GM12878 (cell line): ENCODE data around the gene BRICD5. TPM values are rescaled to one million over a fixed set of nuclear protein-coding genes. Genes with fewer than 3 reads are reported as not detected.

ENCODE experiments used
- ATAC-seq: fragments of 200-7000 bp; cut with Tn5 transposase; 3 replicates; pipeline ENCODE4 v1.9.1; 2020; ENCODE audit warnings: mild to moderate bottlenecking, moderate library complexity
- BruUV-seq: library from RNA; stranded (reverse); fragments of 400-500 nt; replicated peaks from 2 replicates; lab custom pipeline; 2021; lab: Mats Ljungman, UMichigan
- CTCF ChIA-PET: fragments of 300-600 bp; sonication (Branson Sonifier 250); formaldehyde crosslinking; extraction: SDS; loops from one replicate; lab custom pipeline; 2021; ENCODE audit warnings: inconsistent platforms; lab: Yijun Ruan, JAX
- POLR2A ChIA-PET: fragments of 350-600 bp; formaldehyde crosslinking; extraction: SDS; loops from one replicate; lab custom pipeline; 2021; ENCODE audit warnings: inconsistent platforms; lab: Charles Lee
- RAD21 ChIA-PET: fragments of 300-600 bp; sonication (Branson Sonifier 250); formaldehyde crosslinking; loops from one replicate; lab custom pipeline; 2023; ENCODE audit warnings: antibody characterized with exemption; ENCODE audit not compliant: unreplicated experiment; lab: Charles Lee
- SMC1A ChIA-PET: fragments of 300-600 bp; sonication (Branson Sonifier 250); formaldehyde crosslinking; loops from one replicate; lab custom pipeline; 2023; ENCODE audit not compliant: unreplicated experiment, uncharacterized antibody; lab: Charles Lee
- DNase-seq: peaks from one replicate; pipeline ENCODE4 v3.0.0-alpha.2; 2011; ENCODE audit warnings: low read depth, low spot score
- FAIRE-seq: peaks from 3 replicates; lab custom pipeline; 2011; peaks lifted over from hg19 to GRCh38; lab: Jason Lieb, UNC
- H2AFZ ChIP-seq: 2 replicates; pipeline ENCODE4 v1.6.0; 2011; ENCODE audit warnings: low read depth, low read length, control low read depth; ENCODE audit not compliant: control insufficient read depth
- H3K27ac ChIP-seq: 2 replicates; pipeline ENCODE4 v1.5.1; 2011; ENCODE audit warnings: control low read depth; ENCODE audit not compliant: control insufficient read depth, insufficient read depth
- H3K27me3 ChIP-seq, 2 experiments: replicated peaks in 1 of 2; 2 replicates each; pipeline versions ENCODE4 v1.6.0 to v1.6.1; 2011; ENCODE audit warnings: low read length in 1 of 2; ENCODE audit not compliant: control insufficient read depth in 2 of 2, insufficient read depth in 2 of 2
- H3K36me3 ChIP-seq, 2 experiments: 2 replicates each; pipeline ENCODE4 v1.5.1; 2011; ENCODE audit warnings: low read length in 1 of 2; ENCODE audit not compliant: control insufficient read depth in 2 of 2, insufficient read depth in 2 of 2
- H3K4me1 ChIP-seq: 2 replicates; pipeline ENCODE4 v1.6.1; 2011; ENCODE audit warnings: mild to moderate bottlenecking, low read length, moderate library complexity, mixed read lengths; ENCODE audit not compliant: control insufficient read depth, insufficient read depth
- H3K4me2 ChIP-seq: 2 replicates; pipeline ENCODE4 v1.6.0; 2011; ENCODE audit warnings: control low read depth; ENCODE audit not compliant: control insufficient read depth, insufficient read depth
- H3K4me3 ChIP-seq: fragments of 200-600 bp; sonication (generic); 2 replicates; pipeline ENCODE4 v1.5.1; 2016
- H3K79me2 ChIP-seq: 2 replicates; pipeline ENCODE4 v1.6.0; 2011; ENCODE audit warnings: low read length; ENCODE audit not compliant: control insufficient read depth, insufficient read depth
- H3K9ac ChIP-seq: 2 replicates; pipeline ENCODE4 v1.8.0; 2011; ENCODE audit warnings: low read length, control low read depth, mixed read lengths; ENCODE audit not compliant: control insufficient read depth, insufficient read depth
- H3K9me3 ChIP-seq: replicated peaks from 3 replicates; pipeline ENCODE4 v1.5.1; 2011; ENCODE audit warnings: mild to moderate bottlenecking, low read length; ENCODE audit not compliant: control insufficient read depth, insufficient read depth
- H4K20me1 ChIP-seq: 2 replicates; pipeline ENCODE4 v1.6.0; 2011; ENCODE audit not compliant: control insufficient read depth, insufficient read depth
- ATF3 ChIP-seq: IDR thresholded peaks from 2 replicates; pipeline ENCODE4 v1.6.1; 2011; ENCODE audit warnings: low read depth, mild to moderate bottlenecking, low read length, moderate library complexity, borderline replicate concordance; ENCODE audit errors: extremely low read depth
- BMI1 ChIP-seq: fragments of 450-650 bp; IDR thresholded peaks from 2 replicates; pipeline ENCODE4 v1.6.1; 2016; ENCODE audit warnings: mild to moderate bottlenecking, moderate library complexity, borderline replicate concordance
- ESRRA ChIP-seq: IDR thresholded peaks from 2 replicates; pipeline ENCODE4 v1.6.1; 2012; ENCODE audit warnings: mild to moderate bottlenecking, low read length, improper control_type of control experiment
- NFYB ChIP-seq: IDR thresholded peaks from 2 replicates; pipeline ENCODE4 v1.6.1; 2011; ENCODE audit warnings: low read depth, mild to moderate bottlenecking, low read length, improper control_type of control experiment, moderate library complexity; ENCODE audit not compliant: insufficient read depth
- SUZ12 ChIP-seq: fragments of 200-600 bp; sonication (generic); IDR thresholded peaks from one replicate; pipeline ENCODE4 v1.6.1; 2018; ENCODE audit warnings: antibody characterized with exemption, mild to moderate bottlenecking; ENCODE audit not compliant: unreplicated experiment
- TBL1XR1 ChIP-seq: IDR thresholded peaks from 2 replicates; pipeline ENCODE4 v1.6.1; 2012; ENCODE audit warnings: low read depth, low read length, improper control_type of control experiment
- TCF7 ChIP-seq: IDR thresholded peaks from 2 replicates; pipeline ENCODE4 v1.6.1; 2014; ENCODE audit warnings: antibody characterized with exemption, borderline replicate concordance
- WGBS: methylation state at CpG from one replicate; pipeline ENCODE4 v1.1.6; 2016; ENCODE audit warnings: low lambda C conversion rate; ENCODE audit not compliant: insufficient replicate concordance, insufficient coverage; ENCODE audit errors: missing lambda C conversion rate; 5-methylcytosine and 5-hydroxymethylcytosine counted together
- in situ Hi-C: fragments of 300-500 bp; cut with MboI; formaldehyde crosslinking; loops from 9 replicates; pipeline ENCODE4 v1.14.3; 2018; ENCODE audit warnings: mixed read lengths
- intact Hi-C: fragments of 100-400 bp; cut with micrococcal nuclease; formaldehyde crosslinking; loops from one replicate; pipeline ENCODE4 v1.14.2; 2022; ENCODE audit not compliant: unreplicated experiment
- polyA plus RNA-seq, 11 experiments: library from polyadenylated mRNA; depleted of rRNA in 4 of 11; unstranded in 6 of 11; stranded (reverse) in 5 of 11; fragments of >200 nt; fragmentation: Nextera tagmentation in 4 of 11; fragmentation: Illumina TruSeq in 1 of 11; extraction: Ambion mirVana in 4 of 11; extraction: Trizol in 1 of 11; gene quantifications; 1 replicate in 1 of 11; 2 replicates in 10 of 11; pipeline versions ENCODE4 v1.2.1 to v1.2.3, GENCODE V29; 2011 to 2016; ENCODE audit warnings: inconsistent platforms in 2 of 11, missing spikeins in 2 of 11, low read depth in 1 of 11
- total RNA-seq, 4 experiments: library from RNA; depleted of rRNA in 3 of 4; stranded (reverse); fragments of >200 nt in 3 of 4; fragmentation: Illumina TruSeq in 1 of 4; extraction: Trizol in 1 of 4; gene quantifications; 2 replicates each; pipeline versions ENCODE4 v1.2.1 to v1.2.3, GENCODE V29; 2013 to 2021
- TF ChIP-seq, protein P1 (sequence below): fragments of 450-650 bp; IDR thresholded peaks from 2 replicates; pipeline ENCODE4 v1.6.1; 2017; ENCODE audit warnings: mild to moderate bottlenecking
- TF ChIP-seq, protein P2 (sequence below): fragments of 450-650 bp; IDR thresholded peaks from 2 replicates; pipeline ENCODE4 v1.6.1; 2016; ENCODE audit warnings: mild to moderate bottlenecking
- TF ChIP-seq, protein P3 (sequence below): fragments of 450-650 bp; IDR thresholded peaks from 2 replicates; pipeline ENCODE4 v1.6.1; 2017; ENCODE audit warnings: borderline replicate concordance

Gene BRICD5
- total and polyA plus RNA-seq, 10 of the 15 experiments (the other 5 are each of a cell fraction or from before 2014, with no cell fraction given) = 0.58 to 11.6 (median 1.5) TPM; not detected in 1

DNA sequence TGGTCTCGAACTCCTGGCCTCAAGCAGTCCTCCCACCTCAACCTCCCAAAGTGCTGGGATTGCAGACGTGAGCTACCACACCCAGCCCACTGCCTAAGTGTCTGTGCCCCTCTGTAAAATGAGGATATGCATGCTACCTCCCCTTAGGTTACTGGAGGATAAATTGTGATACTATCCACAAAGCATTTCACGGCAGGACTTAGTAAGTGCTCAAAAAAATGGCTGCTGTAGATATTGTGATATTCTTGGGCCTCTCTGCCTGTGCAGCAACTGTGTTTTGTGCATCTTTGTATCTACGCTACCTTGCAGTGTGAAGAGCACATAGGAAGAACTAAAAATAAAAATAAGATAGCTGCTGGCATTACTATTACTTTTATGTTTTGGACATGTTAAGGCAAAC, 12.4 kb downstream of the BRICD5 start (continued):
- TF ChIP-seq, protein P1, sequence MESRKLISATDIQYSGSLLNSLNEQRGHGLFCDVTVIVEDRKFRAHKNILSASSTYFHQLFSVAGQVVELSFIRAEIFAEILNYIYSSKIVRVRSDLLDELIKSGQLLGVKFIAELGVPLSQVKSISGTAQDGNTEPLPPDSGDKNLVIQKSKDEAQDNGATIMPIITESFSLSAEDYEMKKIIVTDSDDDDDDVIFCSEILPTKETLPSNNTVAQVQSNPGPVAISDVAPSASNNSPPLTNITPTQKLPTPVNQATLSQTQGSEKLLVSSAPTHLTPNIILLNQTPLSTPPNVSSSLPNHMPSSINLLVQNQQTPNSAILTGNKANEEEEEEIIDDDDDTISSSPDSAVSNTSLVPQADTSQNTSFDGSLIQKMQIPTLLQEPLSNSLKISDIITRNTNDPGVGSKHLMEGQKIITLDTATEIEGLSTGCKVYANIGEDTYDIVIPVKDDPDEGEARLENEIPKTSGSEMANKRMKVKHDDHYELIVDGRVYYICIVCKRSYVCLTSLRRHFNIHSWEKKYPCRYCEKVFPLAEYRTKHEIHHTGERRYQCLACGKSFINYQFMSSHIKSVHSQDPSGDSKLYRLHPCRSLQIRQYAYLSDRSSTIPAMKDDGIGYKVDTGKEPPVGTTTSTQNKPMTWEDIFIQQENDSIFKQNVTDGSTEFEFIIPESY = no peak
- no peak for TF ChIP-seq SUZ12

- ChIA-PET POLR2A (no interaction called here), RAD21 (no interaction called here), SMC1A (no interaction called here), CTCF (interaction anchor here (0.9 kb wide), 1 partner anchor 54 kb away, joined by 3 read pairs; no protein-coding TSS in a partner anchor)
- no peak overlapping the region for H2AFZ ChIP-seq
- no peak for TF ChIP-seq ESRRA
- TF ChIP-seq TBL1XR1 = no peak
- no peak for TF ChIP-seq TCF7
- TF ChIP-seq ATF3 = no peak
- TF ChIP-seq, protein P2, sequence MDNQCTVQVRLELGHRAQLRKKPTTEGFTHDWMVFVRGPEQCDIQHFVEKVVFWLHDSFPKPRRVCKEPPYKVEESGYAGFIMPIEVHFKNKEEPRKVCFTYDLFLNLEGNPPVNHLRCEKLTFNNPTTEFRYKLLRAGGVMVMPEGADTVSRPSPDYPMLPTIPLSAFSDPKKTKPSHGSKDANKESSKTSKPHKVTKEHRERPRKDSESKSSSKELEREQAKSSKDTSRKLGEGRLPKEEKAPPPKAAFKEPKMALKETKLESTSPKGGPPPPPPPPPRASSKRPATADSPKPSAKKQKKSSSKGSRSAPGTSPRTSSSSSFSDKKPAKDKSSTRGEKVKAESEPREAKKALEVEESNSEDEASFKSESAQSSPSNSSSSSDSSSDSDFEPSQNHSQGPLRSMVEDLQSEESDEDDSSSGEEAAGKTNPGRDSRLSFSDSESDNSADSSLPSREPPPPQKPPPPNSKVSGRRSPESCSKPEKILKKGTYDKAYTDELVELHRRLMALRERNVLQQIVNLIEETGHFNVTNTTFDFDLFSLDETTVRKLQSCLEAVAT = no peak
- TF ChIP-seq NFYB = no peak
- TF ChIP-seq BMI1 = no peak
- TF ChIP-seq, protein P3, sequence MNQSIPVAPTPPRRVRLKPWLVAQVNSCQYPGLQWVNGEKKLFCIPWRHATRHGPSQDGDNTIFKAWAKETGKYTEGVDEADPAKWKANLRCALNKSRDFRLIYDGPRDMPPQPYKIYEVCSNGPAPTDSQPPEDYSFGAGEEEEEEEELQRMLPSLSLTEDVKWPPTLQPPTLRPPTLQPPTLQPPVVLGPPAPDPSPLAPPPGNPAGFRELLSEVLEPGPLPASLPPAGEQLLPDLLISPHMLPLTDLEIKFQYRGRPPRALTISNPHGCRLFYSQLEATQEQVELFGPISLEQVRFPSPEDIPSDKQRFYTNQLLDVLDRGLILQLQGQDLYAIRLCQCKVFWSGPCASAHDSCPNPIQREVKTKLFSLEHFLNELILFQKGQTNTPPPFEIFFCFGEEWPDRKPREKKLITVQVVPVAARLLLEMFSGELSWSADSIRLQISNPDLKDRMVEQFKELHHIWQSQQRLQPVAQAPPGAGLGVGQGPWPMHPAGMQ = no peak
- FAIRE-seq = no peak
- no peak for DNase-seq
- no peak for ATAC-seq
- no peaks in the 10 kb centered on the region for H4K20me1 ChIP-seq
- no peaks in the 10 kb centered on the region; the same call in 1 of the 2 replicates for H3K4me1 ChIP-seq
- no peaks in the 10 kb centered on the region for H3K9me3 ChIP-seq
- no peaks in the 10 kb centered on the region for H3K79me2 ChIP-seq
- H3K9ac ChIP-seq = no peak overlapping the region
- no TSS peak for BruUV-seq
- peaks cover 12 to 15% of the 10 kb centered on the region in 2 experiments for H3K27me3 ChIP-seq
- no peaks in the 10 kb centered on the region for H3K36me3 ChIP-seq
- intact Hi-C loops (no loop called here), in situ Hi-C loops (no loop called here)
- no peak overlapping the region for H3K4me3 ChIP-seq
- WGBS = 66% methylated on average over 6 of the region's 6 CpGs
- H3K27ac ChIP-seq = no peak overlapping the region
- no peak overlapping the region for H3K4me2 ChIP-seq
Measured at GRCh38 chr16:2197765-2198164, 12.9 kb downstream of the BRICD5 start.
